Adipose tissue (tissue), 3 donors: ENCODE results near the gene BIN1. TPM values are rescaled to one million over a fixed set of nuclear protein-coding genes. Genes with fewer than 3 reads are reported as not detected.

Experiments
- H3K27ac ChIP-seq: one replicate; pipeline ENCODE4 v1.5.1; 2013; ENCODE audit warnings: low read depth, low read length
- WGBS, 3 donors: extraction: QIAGEN DNeasy Blood & Tissue Kit; methylation state at CpG; one replicate each; pipeline ENCODE4 v1.1.7; 2013; 5-methylcytosine and 5-hydroxymethylcytosine counted together
- polyA plus RNA-seq, 3 donors: library from polyadenylated mRNA; stranded (reverse); fragments of 200-250 nt; gene quantifications; one replicate each; pipeline ENCODE4 v1.2.3, GENCODE V29; 2013
- donor health status: healthy with polysubstance abuse.
- donor health status: Bipolar disorder and iron deficiency.
- donor health status: healthy.

Gene BIN1
- polyA plus RNA-seq, 3 donors: 20.9 to 94.1 (median 78.8) TPM

GRCh38 chr2:127082974-127083373 is 24.0 kb downstream of the BIN1 start:
- 66 to 87% (median 80%) methylated on average over 8 of the region's 8 CpGs for WGBS, 3 donors
- no peak overlapping the region for H3K27ac ChIP-seq

GRCh38 chr2:127081826-127082633 is 24.9 kb downstream of the BIN1 start:
- WGBS, 3 donors: 44 to 69% (median 51%) methylated on average over 23 to 28 of the region's 28 CpGs
- H3K27ac ChIP-seq: no peak overlapping the region

GRCh38 chr2:127080938-127081755 is 25.8 kb downstream of the BIN1 start:
- WGBS, 3 donors: 58 to 80% (median 64%) methylated on average over 24 of the region's 24 CpGs
- H3K27ac ChIP-seq: no peak overlapping the region

GRCh38 chr2:127080226-127080937 is 26.6 kb downstream of the BIN1 start:
- 69 to 84% (median 74%) methylated on average over 14 of the region's 14 CpGs for WGBS, 3 donors
- H3K27ac ChIP-seq: no peak overlapping the region

- 89 to 93% (median 90%) methylated on average over 6 of the region's 6 CpGs for WGBS, 3 donors
- no peak overlapping the region for H3K27ac ChIP-seq
Measured at GRCh38 chr2:127079358-127079920, 27.5 kb downstream of the BIN1 start.

- peak overlapping the region; percentile 33 for H3K27ac ChIP-seq
- WGBS, 3 donors: 62 to 77% (median 63%) methylated on average over 4 to 5 of the region's 5 CpGs
Measured at GRCh38 chr2:127078666-127079270, 28.2 kb downstream of the BIN1 start.

GRCh38 chr2:127078028-127078427 is 28.9 kb downstream of the BIN1 start:
- H3K27ac ChIP-seq: no peak overlapping the region
- 77 to 80% (median 79%) methylated on average over 5 of the region's 5 CpGs for WGBS, 3 donors

GRCh38 chr2:127076924-127077323 is 30.0 kb downstream of the BIN1 start:
- 67 to 89% (median 68%) methylated on average over 11 of the region's 11 CpGs for WGBS, 3 donors
- no peak overlapping the region for H3K27ac ChIP-seq

- 84 to 93% (median 85%) methylated on average over 5 of the region's 5 CpGs for WGBS, 3 donors
- no peak overlapping the region for H3K27ac ChIP-seq
Measured at GRCh38 chr2:127076290-127076689, 30.7 kb downstream of the BIN1 start.

GRCh38 chr2:127075821-127076220 is 31.1 kb downstream of the BIN1 start:
- no peak overlapping the region for H3K27ac ChIP-seq
- WGBS, 3 donors: 71 to 85% (median 83%) methylated on average over 4 to 6 of the region's 6 CpGs

- no peak overlapping the region for H3K27ac ChIP-seq
Measured at GRCh38 chr2:127074936-127075335, 32.0 kb downstream of the BIN1 start.

GRCh38 chr2:127074358-127074757 is 32.6 kb downstream of the BIN1 start:
- H3K27ac ChIP-seq: no peak overlapping the region

More at GRCh38 chr2:127074936-127075335, 32.0 kb downstream of the BIN1 start:
- WGBS, 3 donors: 79 to 94% (median 84%) methylated on average over 3 of the region's 3 CpGs

GRCh38 chr2:127072970-127073369 is 34.0 kb downstream of the BIN1 start:
- no peak overlapping the region for H3K27ac ChIP-seq
- 56 to 70% (median 62%) methylated on average over 15 of the region's 15 CpGs for WGBS, 3 donors

More at GRCh38 chr2:127074358-127074757, 32.6 kb downstream of the BIN1 start:
- 62 to 84% (median 73%) methylated on average over 3 of the region's 3 CpGs for WGBS, 3 donors

GRCh38 chr2:127072396-127072795 is 34.6 kb downstream of the BIN1 start:
- H3K27ac ChIP-seq: no peak overlapping the region

GRCh38 chr2:127071901-127072328 is 35.0 kb downstream of the BIN1 start:
- H3K27ac ChIP-seq: no peak overlapping the region
- WGBS, 3 donors: 80 to 90% (median 86%) methylated on average over 8 to 9 of the region's 9 CpGs

More at GRCh38 chr2:127072396-127072795, 34.6 kb downstream of the BIN1 start:
- WGBS, 3 donors: 71 to 85% (median 79%) methylated on average over 9 of the region's 9 CpGs

- no peak overlapping the region for H3K27ac ChIP-seq
Measured at GRCh38 chr2:127070221-127070620, 36.7 kb downstream of the BIN1 start.

GRCh38 chr2:127069536-127069935 is 37.4 kb downstream of the BIN1 start:
- WGBS, 3 donors: 61 to 82% (median 71%) methylated on average over 11 of the region's 11 CpGs

More at GRCh38 chr2:127070221-127070620, 36.7 kb downstream of the BIN1 start:
- 88 to 91% (median 91%) methylated on average over 11 of the region's 11 CpGs for WGBS, 3 donors

GRCh38 chr2:127069003-127069402 is 38.0 kb downstream of the BIN1 start:
- 76 to 92% (median 80%) methylated on average over 10 of the region's 10 CpGs for WGBS, 3 donors
- H3K27ac ChIP-seq: no peak overlapping the region

More at GRCh38 chr2:127069536-127069935, 37.4 kb downstream of the BIN1 start:
- no peak overlapping the region for H3K27ac ChIP-seq
